ENCODE data around the gene MAB21L1. TPM values are rescaled to one million over a fixed set of nuclear protein-coding genes. Genes with fewer than 3 reads are reported as not detected.
A peak's percentile ranks its signal among the peaks of the same experiment; 100 is the strongest.

MAB21L1 gene
- total and polyA plus RNA-seq, 2 donors (not counting 1 experiment from before 2014, with no cell fraction given): 2.0 to 2.7 TPM

- TF ChIP-seq EZH2 (IDR thresholded peaks at IDR 0.05; ENCODE audit: low read length, missing control alignments): no peak
- TF ChIP-seq, protein P1, sequence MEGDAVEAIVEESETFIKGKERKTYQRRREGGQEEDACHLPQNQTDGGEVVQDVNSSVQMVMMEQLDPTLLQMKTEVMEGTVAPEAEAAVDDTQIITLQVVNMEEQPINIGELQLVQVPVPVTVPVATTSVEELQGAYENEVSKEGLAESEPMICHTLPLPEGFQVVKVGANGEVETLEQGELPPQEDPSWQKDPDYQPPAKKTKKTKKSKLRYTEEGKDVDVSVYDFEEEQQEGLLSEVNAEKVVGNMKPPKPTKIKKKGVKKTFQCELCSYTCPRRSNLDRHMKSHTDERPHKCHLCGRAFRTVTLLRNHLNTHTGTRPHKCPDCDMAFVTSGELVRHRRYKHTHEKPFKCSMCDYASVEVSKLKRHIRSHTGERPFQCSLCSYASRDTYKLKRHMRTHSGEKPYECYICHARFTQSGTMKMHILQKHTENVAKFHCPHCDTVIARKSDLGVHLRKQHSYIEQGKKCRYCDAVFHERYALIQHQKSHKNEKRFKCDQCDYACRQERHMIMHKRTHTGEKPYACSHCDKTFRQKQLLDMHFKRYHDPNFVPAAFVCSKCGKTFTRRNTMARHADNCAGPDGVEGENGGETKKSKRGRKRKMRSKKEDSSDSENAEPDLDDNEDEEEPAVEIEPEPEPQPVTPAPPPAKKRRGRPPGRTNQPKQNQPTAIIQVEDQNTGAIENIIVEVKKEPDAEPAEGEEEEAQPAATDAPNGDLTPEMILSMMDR (conservative IDR thresholded peaks at IDR 0.05 in 1 of 2, IDR thresholded peaks at IDR 0.05 in 1 of 2; ENCODE audit: low read depth in 1 of 2, low read length in 2 of 2): no peak
- Histone ChIP-seq H2AFZ (ENCODE audit: low read length) (no peak overlapping the region), H3K9me3 (ENCODE audit: control insufficient read depth, insufficient read depth, low read depth, low read length) (no peaks in the 10 kb centered on the region), H3K36me3 (ENCODE audit: control insufficient read depth, insufficient read depth, low read length) (no peaks in the 10 kb centered on the region), H4K20me1 (ENCODE audit: control insufficient read depth, extremely low read depth, insufficient read depth, low read length) (no peaks in the 10 kb centered on the region), H3K79me2 (ENCODE audit: control insufficient read depth, insufficient read depth, low read length) (peaks cover 2% of the 10 kb centered on the region), H3K27me3 (ENCODE audit: control insufficient read depth, insufficient read depth, low read length) (no peaks in the 10 kb centered on the region), H3K4me3 (replicated peaks in 1 of 4; ENCODE audit: control extremely low read depth in 1 of 4, insufficient read depth in 1 of 4, low read depth in 3 of 4, low read length in 4 of 4) (peak overlapping the region in 1 of 4 experiments; percentile 75), H3K9ac (ENCODE audit: insufficient read depth, low read length) (no peak overlapping the region), H3K4me2 (ENCODE audit: extremely low read depth, insufficient read depth, low read length) (no peak overlapping the region), H3K4me1 (ENCODE audit: control insufficient read depth, extremely low read depth, insufficient read depth, low read length) (no peaks in the 10 kb centered on the region), H3K27ac (ENCODE audit: insufficient read depth, low read length) (no peak overlapping the region)
- no peak for DNase-seq (ENCODE audit: low read depth in 2 of 2)
Observed at GRCh38 chr13:35472323-35472881, 4.1 kb downstream of the MAB21L1 start.

DNA sequence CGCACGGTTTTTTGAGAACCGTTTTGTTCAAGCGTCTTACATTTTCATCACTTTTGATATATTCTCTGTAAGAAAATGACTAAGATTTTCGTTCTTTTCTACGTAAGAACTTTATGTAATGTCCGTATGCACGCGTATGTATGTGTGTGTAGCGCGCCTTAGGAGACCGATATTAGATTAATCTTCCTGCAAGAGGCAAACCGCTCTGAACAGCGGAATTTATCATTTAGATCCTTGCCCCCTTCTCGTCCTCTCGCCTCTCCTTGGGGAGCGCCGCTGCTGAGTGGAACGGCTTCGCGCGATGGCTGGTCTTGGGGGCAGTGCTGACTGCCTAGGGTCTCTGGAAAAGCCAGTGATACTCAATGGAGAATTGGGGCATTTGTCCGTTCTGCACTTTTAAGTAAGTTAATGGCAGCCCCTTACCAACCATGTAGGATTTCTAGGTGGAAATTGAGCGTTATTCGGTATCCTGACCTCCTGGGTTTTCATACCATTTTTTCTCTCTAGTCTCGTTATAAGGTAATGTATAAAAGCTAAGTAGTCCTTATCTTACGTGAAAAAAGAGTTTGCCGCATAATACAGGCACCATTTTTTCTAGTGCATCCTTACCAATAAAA, 4.7 kb downstream of the MAB21L1 start:
- no peak overlapping the region for H3K4me2 ChIP-seq (ENCODE audit: extremely low read depth, insufficient read depth, low read length)
- H3K79me2 ChIP-seq (ENCODE audit: control insufficient read depth, insufficient read depth, low read length): peaks cover 2% of the 10 kb centered on the region
- no peak overlapping the region for H2AFZ ChIP-seq (ENCODE audit: low read length)
- H3K4me3 ChIP-seq (replicated peaks in 1 of 4; ENCODE audit: control extremely low read depth in 1 of 4, insufficient read depth in 1 of 4, low read depth in 3 of 4, low read length in 4 of 4): no peak overlapping the region
- no peaks in the 10 kb centered on the region for H3K9me3 ChIP-seq (ENCODE audit: control insufficient read depth, insufficient read depth, low read depth, low read length)
- H3K27ac ChIP-seq (ENCODE audit: insufficient read depth, low read length): no peak overlapping the region
- no peak for DNase-seq (ENCODE audit: low read depth in 2 of 2)
- TF ChIP-seq, protein P1 (conservative IDR thresholded peaks at IDR 0.05 in 1 of 2, IDR thresholded peaks at IDR 0.05 in 1 of 2; ENCODE audit: low read depth in 1 of 2, low read length in 2 of 2): no peak
- no peak for TF ChIP-seq EZH2 (IDR thresholded peaks at IDR 0.05; ENCODE audit: low read length, missing control alignments)
- no peaks in the 10 kb centered on the region for H3K4me1 ChIP-seq (ENCODE audit: control insufficient read depth, extremely low read depth, insufficient read depth, low read length)
- no peak overlapping the region for H3K9ac ChIP-seq (ENCODE audit: insufficient read depth, low read length)
- H4K20me1 ChIP-seq (ENCODE audit: control insufficient read depth, extremely low read depth, insufficient read depth, low read length): no peaks in the 10 kb centered on the region
- no peaks in the 10 kb centered on the region for H3K36me3 ChIP-seq (ENCODE audit: control insufficient read depth, insufficient read depth, low read length)
- H3K27me3 ChIP-seq (ENCODE audit: control insufficient read depth, insufficient read depth, low read length): no peaks in the 10 kb centered on the region

DNA sequence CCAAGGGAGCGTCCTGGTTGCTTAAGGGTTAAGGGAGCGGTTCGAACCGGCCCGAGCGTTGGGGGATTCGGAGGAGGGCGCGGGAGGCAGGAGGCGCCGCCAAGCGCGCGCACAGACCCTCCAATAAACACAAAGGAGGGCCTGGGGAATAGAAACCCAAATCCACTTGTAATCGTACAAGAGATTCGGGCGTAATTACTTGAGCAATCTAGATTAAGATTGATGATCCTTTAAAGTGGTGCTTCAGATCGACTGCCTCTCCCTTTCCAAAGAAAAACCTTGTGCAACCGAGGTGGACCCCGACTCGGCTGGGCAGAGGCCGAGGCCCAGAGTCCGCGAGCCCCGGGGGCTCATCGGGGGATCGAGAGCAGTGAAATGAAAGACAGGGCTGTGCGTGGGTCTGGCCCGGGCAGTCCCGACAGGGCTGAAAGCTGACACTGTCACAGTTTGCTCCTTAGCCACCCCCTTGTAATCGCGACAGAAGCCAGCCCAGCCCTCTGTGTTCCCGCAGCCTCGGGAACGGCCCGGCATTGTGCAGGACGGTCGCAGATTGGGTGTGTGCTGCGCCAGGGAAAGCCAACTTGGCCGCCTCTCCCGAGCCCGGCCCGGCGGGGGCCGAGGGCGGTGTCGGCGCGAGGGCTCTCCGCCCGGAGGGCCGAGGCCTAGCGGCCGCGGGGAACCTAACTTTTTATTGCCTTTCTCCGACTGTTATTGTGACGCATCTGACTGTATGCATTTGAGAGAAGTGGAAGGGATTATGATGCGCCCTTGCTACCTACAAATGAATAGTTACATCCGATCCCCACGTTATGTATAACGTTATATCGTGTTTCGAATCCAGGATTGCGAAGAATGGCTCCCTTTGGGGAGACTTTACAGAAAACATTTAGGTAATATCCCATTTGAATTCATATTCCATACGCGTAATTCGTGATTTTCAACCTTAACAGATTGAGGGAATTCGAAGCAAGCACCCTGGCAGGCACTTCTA, 5.5 kb downstream of the MAB21L1 start:
- Histone ChIP-seq H4K20me1 (ENCODE audit: control insufficient read depth, extremely low read depth, insufficient read depth, low read length) (no peaks in the 10 kb centered on the region), H3K9ac (ENCODE audit: insufficient read depth, low read length) (peak overlapping the region; percentile 45), H3K27ac (ENCODE audit: insufficient read depth, low read length) (peak overlapping the region; percentile 35), H2AFZ (ENCODE audit: low read length) (peak overlapping the region; percentile 77), H3K27me3 (ENCODE audit: control insufficient read depth, insufficient read depth, low read length) (no peaks in the 10 kb centered on the region), H3K4me3 (replicated peaks in 1 of 4; ENCODE audit: control extremely low read depth in 1 of 4, insufficient read depth in 1 of 4, low read depth in 3 of 4, low read length in 4 of 4) (peak overlapping the region; percentile 41 to 53 (median 47)), H3K4me2 (ENCODE audit: extremely low read depth, insufficient read depth, low read length) (peak overlapping the region; percentile 89), H3K79me2 (ENCODE audit: control insufficient read depth, insufficient read depth, low read length) (peaks cover 2% of the 10 kb centered on the region), H3K36me3 (ENCODE audit: control insufficient read depth, insufficient read depth, low read length) (no peaks in the 10 kb centered on the region), H3K9me3 (ENCODE audit: control insufficient read depth, insufficient read depth, low read depth, low read length) (no peaks in the 10 kb centered on the region), H3K4me1 (ENCODE audit: control insufficient read depth, extremely low read depth, insufficient read depth, low read length) (no peaks in the 10 kb centered on the region)
- peak; percentile 33 to 39 for DNase-seq (ENCODE audit: low read depth in 2 of 2)
- TF ChIP-seq, protein P1 (conservative IDR thresholded peaks at IDR 0.05 in 1 of 2, IDR thresholded peaks at IDR 0.05 in 1 of 2; ENCODE audit: low read depth in 1 of 2, low read length in 2 of 2): no peak
- no peak for TF ChIP-seq EZH2 (IDR thresholded peaks at IDR 0.05; ENCODE audit: low read length, missing control alignments)
